Measurements from ENCODE around the gene DICER1. TPM values are rescaled to one million over a fixed set of nuclear protein-coding genes. Genes with fewer than 3 reads are reported as not detected.
A peak's percentile ranks its signal among the peaks of the same experiment; 100 is the strongest.

The DICER1 gene
- total RNA-seq, 4 donors from 2014 or later, result 54.5 to 94.8 (median 83.8) TPM

DNA sequence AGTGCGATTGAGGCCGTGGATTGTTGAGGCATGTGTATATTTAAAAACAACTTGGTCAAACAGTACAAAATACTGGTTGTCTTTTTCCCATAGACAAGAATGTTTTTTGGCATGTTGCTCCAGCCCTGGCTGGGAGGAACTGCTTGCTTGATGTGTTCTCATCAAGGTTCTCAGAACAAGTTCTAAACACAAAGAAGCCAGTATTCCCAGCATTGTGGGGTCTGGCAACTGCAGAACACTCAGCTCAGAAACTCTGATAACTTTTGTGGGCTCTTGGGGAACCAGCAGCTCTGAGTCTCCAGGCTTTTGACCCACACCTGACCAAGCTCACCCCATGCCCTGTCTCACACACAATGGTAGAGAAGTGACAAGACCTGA, 27.1 kb upstream of the DICER1 start:
- Histone ChIP-seq H3K9me3 (peaks cover 0 to 9% (median 0%) of the 10 kb centered on the region in 4 donors), H3K27ac (peak overlapping the region; percentile 3 to 88 (median 70)), H3K36me3 (peaks cover 0 to 23% (median 0%) of the 10 kb centered on the region in 3 donors), H3K4me3 (no peak overlapping the region), H3K4me1 (peaks cover 0 to 54% (median 26%) of the 10 kb centered on the region in 4 donors), H3K27me3 (no peaks in the 10 kb centered on the region)
- 5 to 9% methylated on average over 2 of the region's 2 CpGs for WGBS, 2 donors
- DNase-seq (ENCODE audit: low spot score in 2 of 2), result peak in 1 of 2 donors; percentile 30
- no peak for TF ChIP-seq EP300 (IDR thresholded peaks at IDR 0.05)
- TF ChIP-seq POLR2A (IDR thresholded peaks at IDR 0.05), result no peak
- TF ChIP-seq, protein P1, sequence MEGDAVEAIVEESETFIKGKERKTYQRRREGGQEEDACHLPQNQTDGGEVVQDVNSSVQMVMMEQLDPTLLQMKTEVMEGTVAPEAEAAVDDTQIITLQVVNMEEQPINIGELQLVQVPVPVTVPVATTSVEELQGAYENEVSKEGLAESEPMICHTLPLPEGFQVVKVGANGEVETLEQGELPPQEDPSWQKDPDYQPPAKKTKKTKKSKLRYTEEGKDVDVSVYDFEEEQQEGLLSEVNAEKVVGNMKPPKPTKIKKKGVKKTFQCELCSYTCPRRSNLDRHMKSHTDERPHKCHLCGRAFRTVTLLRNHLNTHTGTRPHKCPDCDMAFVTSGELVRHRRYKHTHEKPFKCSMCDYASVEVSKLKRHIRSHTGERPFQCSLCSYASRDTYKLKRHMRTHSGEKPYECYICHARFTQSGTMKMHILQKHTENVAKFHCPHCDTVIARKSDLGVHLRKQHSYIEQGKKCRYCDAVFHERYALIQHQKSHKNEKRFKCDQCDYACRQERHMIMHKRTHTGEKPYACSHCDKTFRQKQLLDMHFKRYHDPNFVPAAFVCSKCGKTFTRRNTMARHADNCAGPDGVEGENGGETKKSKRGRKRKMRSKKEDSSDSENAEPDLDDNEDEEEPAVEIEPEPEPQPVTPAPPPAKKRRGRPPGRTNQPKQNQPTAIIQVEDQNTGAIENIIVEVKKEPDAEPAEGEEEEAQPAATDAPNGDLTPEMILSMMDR (IDR thresholded peaks at IDR 0.05), result no peak

DNA sequence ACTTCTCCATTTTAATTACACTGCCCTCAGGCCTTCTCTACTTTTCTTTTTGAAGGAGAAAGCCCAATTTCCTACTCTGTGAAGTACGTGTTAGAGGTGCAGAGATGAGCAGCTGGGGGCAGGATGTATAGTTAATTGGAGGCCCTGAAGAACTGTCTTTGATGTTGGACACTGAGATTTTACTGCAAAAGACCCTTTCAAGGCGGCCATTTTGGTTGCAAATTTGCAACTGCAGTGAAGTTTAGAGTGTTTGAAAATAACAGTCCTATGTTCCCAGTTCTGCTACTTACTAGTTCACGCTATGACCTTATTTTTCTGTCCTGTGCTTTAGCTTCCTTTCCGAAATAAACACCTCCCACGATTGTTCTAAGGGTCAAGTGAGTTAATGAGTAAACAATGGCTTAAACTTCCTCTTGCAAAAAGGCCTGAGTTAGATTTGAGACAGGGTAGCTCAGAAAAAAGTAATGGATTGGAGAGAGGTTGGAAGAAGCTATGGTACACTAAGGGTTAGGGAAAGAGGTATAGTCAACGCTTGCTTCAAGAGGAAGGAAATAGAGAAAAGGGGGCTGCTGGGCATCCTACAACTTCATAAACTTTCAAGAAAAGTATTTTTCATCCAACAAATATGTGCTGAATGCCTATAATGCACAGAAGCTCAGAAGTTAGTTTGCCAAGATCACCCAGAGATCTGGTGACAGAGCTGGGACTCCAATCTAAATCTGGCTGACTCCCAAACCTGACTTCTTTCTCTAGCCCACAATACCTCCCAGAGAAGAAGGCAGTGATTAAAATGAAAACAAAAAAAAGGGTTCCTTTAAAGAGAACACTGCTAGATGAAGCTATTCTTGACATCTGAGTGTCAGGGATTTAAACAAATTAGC, 26.4 kb upstream of the DICER1 start:
- Histone ChIP-seq H3K4me3 (no peak overlapping the region), H3K4me1 (peaks cover 0 to 54% (median 26%) of the 10 kb centered on the region in 4 donors), H3K36me3 (peaks cover 0 to 16% (median 0%) of the 10 kb centered on the region in 3 donors), H3K27me3 (no peaks in the 10 kb centered on the region), H3K27ac (peak overlapping the region; percentile 3 to 88 (median 70)), H3K9me3 (peaks cover 0 to 8% (median 0%) of the 10 kb centered on the region in 4 donors)
- TF ChIP-seq POLR2A (IDR thresholded peaks at IDR 0.05) (no peak), EP300 (IDR thresholded peaks at IDR 0.05) (no peak)
- TF ChIP-seq, protein P1 (IDR thresholded peaks at IDR 0.05), result no peak
- DNase-seq (ENCODE audit: low spot score in 2 of 2), result no peak
- WGBS, 2 donors, result 41 to 46% methylated on average over 6 of the region's 6 CpGs

DNA sequence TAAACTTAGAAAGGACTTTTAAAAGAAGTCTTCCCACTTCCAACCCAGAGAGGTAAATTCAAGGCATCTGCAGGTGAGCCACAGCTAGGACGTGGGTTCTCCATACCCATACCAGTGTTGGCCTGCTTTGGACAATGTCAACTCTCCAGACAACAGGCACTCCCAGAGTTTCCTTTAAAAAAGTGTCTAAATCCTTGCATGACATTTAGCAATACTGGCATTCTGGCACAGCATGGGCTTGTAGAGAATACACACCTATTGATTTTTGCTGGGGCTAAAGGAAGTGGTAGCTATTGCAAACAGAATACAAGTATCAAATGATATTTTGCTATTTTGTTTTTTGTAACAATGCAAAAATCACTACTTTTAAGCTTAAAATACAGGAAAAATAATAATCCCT, 25.8 kb upstream of the DICER1 start:
- WGBS, 2 donors, result 77 to 92% methylated on average over 1 of the region's 1 CpG
- peaks cover 0 to 9% (median 0%) of the 10 kb centered on the region in 3 donors for H3K36me3 ChIP-seq
- H3K4me1 ChIP-seq, result peaks cover 0 to 54% (median 26%) of the 10 kb centered on the region in 4 donors
- no peaks in the 10 kb centered on the region for H3K27me3 ChIP-seq
- TF ChIP-seq EP300 (IDR thresholded peaks at IDR 0.05) (no peak), POLR2A (IDR thresholded peaks at IDR 0.05) (no peak)
- TF ChIP-seq, protein P1 (IDR thresholded peaks at IDR 0.05), result no peak
- H3K27ac ChIP-seq, result peak overlapping the region in 3 of 4 donors; percentile 31 to 88 (median 83)
- DNase-seq (ENCODE audit: low spot score in 2 of 2), result no peak
- no peak overlapping the region for H3K4me3 ChIP-seq
- peaks cover 0 to 1% (median 0%) of the 10 kb centered on the region in 4 donors for H3K9me3 ChIP-seq

DNA sequence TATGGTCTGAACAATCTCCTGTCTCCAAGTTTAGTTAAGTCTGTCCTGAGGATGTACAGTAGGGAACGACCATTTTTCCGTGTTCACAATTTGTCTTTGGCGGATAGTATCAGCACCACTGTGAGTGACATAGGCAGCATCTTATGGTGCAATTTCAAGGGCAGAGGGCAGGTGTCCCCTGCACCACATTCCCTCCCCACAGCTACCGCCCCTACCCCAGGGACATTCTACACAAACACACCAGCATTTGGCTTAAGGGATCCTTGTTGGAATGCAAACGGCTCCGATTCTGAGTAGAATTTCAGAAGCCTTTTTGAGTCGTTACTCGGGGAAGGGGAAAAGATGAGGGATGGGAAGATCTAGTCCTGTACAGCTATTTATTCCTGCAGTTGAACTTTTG, 25.1 kb upstream of the DICER1 start:
- Histone ChIP-seq H3K4me1 (peaks cover 0 to 54% (median 26%) of the 10 kb centered on the region in 4 donors), H3K9me3 (no peaks in the 10 kb centered on the region), H3K4me3 (no peak overlapping the region), H3K27ac (peak overlapping the region in 3 of 4 donors; percentile 31 to 88 (median 83)), H3K36me3 (peaks cover 0 to 2% (median 0%) of the 10 kb centered on the region in 3 donors), H3K27me3 (no peaks in the 10 kb centered on the region)
- DNase-seq (ENCODE audit: low spot score in 2 of 2), result no peak
- TF ChIP-seq, protein P1 (IDR thresholded peaks at IDR 0.05), result no peak
- WGBS, 2 donors, result 54 to 61% methylated on average over 8 of the region's 8 CpGs
